ENCODE data around the gene DPH6.

- TF ChIP-seq POLR2A (IDR thresholded peaks at IDR 0.05) (no peak), CTCF (IDR thresholded peaks at IDR 0.05) (no peak)
Observed at GRCh38 chr15:35330916-35331315, 215.0 kb downstream of the DPH6 start.

Measured in thyroid gland (tissue), 4 donors.